Activated CD4-positive, alpha-beta T cell treated with anti-CD3 and anti-CD28 coated beads, Interleukin-2, Interleukin-4, amounts not matched to agents 100 ng/mL and 50 ng/mL, durations not matched to agents 16 hours and 8 hours (primary cell): ENCODE measurements around the gene RAMP2.
"Not testable (repeated sequence)": the region's sequence is repeated elsewhere in the genome, so short reads cannot be mapped to it uniquely, and the experiment has no call there.

Experiments used
- DNase-seq: peaks from one replicate; pipeline ENCODE4 v3.0.0-alpha.2; 2020; ENCODE audit warnings: low spot score

Gene RAMP2

GRCh38 chr17:42769964-42770363 lies 8.9 kb downstream of the RAMP2 start:
- not testable (repeated sequence) for DNase-seq

GRCh38 chr17:42772945-42773289 lies 11.9 kb downstream of the RAMP2 start:
- no peak for DNase-seq

GRCh38 chr17:42773290-42774035 lies 12.4 kb downstream of the RAMP2 start, which contains the start of gene VPS25:
TSS of gene VPS25 (plus strand) at chr17:42773449. CDS start at chr17:42773476, 27 bp downstream.
- DNase-seq = peak; percentile 85

GRCh38 chr17:42774066-42774745 lies 13.2 kb downstream of the RAMP2 start:
- no peak for DNase-seq

GRCh38 chr17:42775534-42776098 lies 14.6 kb downstream of the RAMP2 start:
- DNase-seq = no peak

- DNase-seq = no peak
These were observed 17.5 kb downstream of the RAMP2 start for GRCh38 chr17:42778570-42778969.

GRCh38 chr17:42779304-42779935 lies 18.4 kb downstream of the RAMP2 start:
- DNase-seq = no peak

GRCh38 chr17:42779936-42780850 lies 19.2 kb downstream of the RAMP2 start, which contains the start of gene WNK4:
TSS of gene WNK4 (plus strand) at chr17:42780610. CDS start at chr17:42780699, 89 bp downstream.
- no peak for DNase-seq

GRCh38 chr17:42780851-42781638 lies 20.0 kb downstream of the RAMP2 start:
- no peak for DNase-seq

- no peak for DNase-seq
These were observed 20.7 kb downstream of the RAMP2 start for GRCh38 chr17:42781639-42782165.

GRCh38 chr17:42782166-42783061 lies 21.4 kb downstream of the RAMP2 start:
- DNase-seq = no peak

GRCh38 chr17:42783062-42783790 lies 22.2 kb downstream of the RAMP2 start:
- no peak for DNase-seq

GRCh38 chr17:42783791-42784138 lies 22.7 kb downstream of the RAMP2 start:
- no peak for DNase-seq

GRCh38 chr17:42784409-42784808 lies 23.4 kb downstream of the RAMP2 start:
- DNase-seq = no peak

GRCh38 chr17:42784811-42785592 lies 24.0 kb downstream of the RAMP2 start:
- no peak for DNase-seq

- no peak for DNase-seq
These were observed 26.2 kb downstream of the RAMP2 start for GRCh38 chr17:42787266-42787665.

- DNase-seq = no peak
These were observed 30.9 kb downstream of the RAMP2 start for GRCh38 chr17:42791948-42792347.

- no peak for DNase-seq
These were observed 31.5 kb downstream of the RAMP2 start for GRCh38 chr17:42792545-42792944.
